Skeletal muscle tissue (tissue), 4 donors: ENCODE data around the gene APC. TPM values are rescaled to one million over a fixed set of nuclear protein-coding genes. Genes with fewer than 3 reads are reported as not detected.

Experiments used
- H3K27ac ChIP-seq: one replicate; pipeline ENCODE4 v1.7.0; 2013; ENCODE audit warnings: mild to moderate bottlenecking, low read depth, low read length, inconsistent platforms
- H3K27me3 ChIP-seq, 3 donors: one replicate each; pipeline ENCODE4 v1.7.0; 2013; ENCODE audit warnings: low read length in 3 of 3; ENCODE audit not compliant: control insufficient read depth in 3 of 3, insufficient read depth in 3 of 3
- H3K36me3 ChIP-seq, 3 donors: one replicate each; pipeline ENCODE4 v1.7.0; 2013; ENCODE audit warnings: low read length in 3 of 3; ENCODE audit not compliant: control insufficient read depth in 3 of 3, insufficient read depth in 3 of 3
- H3K4me1 ChIP-seq, 3 donors: one replicate each; pipeline ENCODE4 v1.7.0; 2013; ENCODE audit warnings: low read length in 3 of 3, mild to moderate bottlenecking in 3 of 3; ENCODE audit not compliant: control insufficient read depth in 3 of 3, insufficient read depth in 3 of 3
- H3K4me3 ChIP-seq, 3 donors: one replicate each; pipeline ENCODE4 v1.7.0; 2013; ENCODE audit warnings: low read length in 3 of 3
- H3K9ac ChIP-seq, 3 donors: one replicate each; pipeline ENCODE4 v1.7.0; 2013; ENCODE audit warnings: low read length in 3 of 3, mild to moderate bottlenecking in 3 of 3, moderate library complexity in 2 of 3, low read depth in 1 of 3
- H3K9me3 ChIP-seq, 3 donors: one replicate each; pipeline ENCODE4 v1.7.0; 2013; ENCODE audit warnings: low read length in 3 of 3; ENCODE audit not compliant: control insufficient read depth in 3 of 3
- total RNA-seq: library from RNA; depleted of rRNA; stranded (reverse); fragments of >200 nt; gene quantifications from one replicate; pipeline ENCODE4 v1.2.3, GENCODE V29; 2014
- donor health status: Osteomylitis.

APC gene
- total RNA-seq, 1 donor from 2014 or later: 41.8 TPM

- no peaks in the 10 kb centered on the region for H3K9me3 ChIP-seq
- no peaks in the 10 kb centered on the region for H3K4me1 ChIP-seq
- no peaks in the 10 kb centered on the region for H3K27me3 ChIP-seq
- peaks cover 0 to 10% (median 0%) of the 10 kb centered on the region in 3 donors for H3K36me3 ChIP-seq
- H3K27ac ChIP-seq: no peak overlapping the region
- H3K9ac ChIP-seq: no peak overlapping the region
- no peak overlapping the region for H3K4me3 ChIP-seq
Observed at GRCh38 chr5:112763165-112763564, 25.5 kb downstream of the APC start.

GRCh38 chr5:112772124-112772523, 34.4 kb downstream of the APC start:
- no peaks in the 10 kb centered on the region for H3K4me1 ChIP-seq
- H3K9me3 ChIP-seq: no peaks in the 10 kb centered on the region
- H3K9ac ChIP-seq: no peak overlapping the region
- H3K27ac ChIP-seq: no peak overlapping the region
- H3K36me3 ChIP-seq: peaks cover 0 to 19% (median 11%) of the 10 kb centered on the region in 3 donors
- no peak overlapping the region for H3K4me3 ChIP-seq
- no peaks in the 10 kb centered on the region for H3K27me3 ChIP-seq

GRCh38 chr5:112776301-112776856, 38.7 kb downstream of the APC start:
- peaks cover 0 to 17% (median 11%) of the 10 kb centered on the region in 3 donors for H3K36me3 ChIP-seq

GRCh38 chr5:112779531-112779930, 41.8 kb downstream of the APC start:
- peaks cover 0 to 25% (median 9%) of the 10 kb centered on the region in 3 donors for H3K36me3 ChIP-seq
- no peak overlapping the region for H3K9ac ChIP-seq
- no peaks in the 10 kb centered on the region for H3K27me3 ChIP-seq
- no peak overlapping the region for H3K27ac ChIP-seq
- H3K9me3 ChIP-seq: no peaks in the 10 kb centered on the region
- no peak overlapping the region for H3K4me3 ChIP-seq
- no peaks in the 10 kb centered on the region for H3K4me1 ChIP-seq

More at GRCh38 chr5:112776301-112776856, 38.7 kb downstream of the APC start:
- Histone ChIP-seq H3K27ac (no peak overlapping the region), H3K4me1 (no peaks in the 10 kb centered on the region), H3K27me3 (no peaks in the 10 kb centered on the region), H3K9me3 (no peaks in the 10 kb centered on the region), H3K4me3 (no peak overlapping the region), H3K9ac (no peak overlapping the region)

- Histone ChIP-seq H3K4me3 (no peak overlapping the region), H3K36me3 (peaks cover 0 to 22% (median 12%) of the 10 kb centered on the region in 3 donors), H3K9ac (no peak overlapping the region), H3K27ac (no peak overlapping the region), H3K9me3 (no peaks in the 10 kb centered on the region), H3K27me3 (no peaks in the 10 kb centered on the region), H3K4me1 (no peaks in the 10 kb centered on the region)
Observed at GRCh38 chr5:112784726-112785125, 47.0 kb downstream of the APC start.

- no peak overlapping the region for H3K9ac ChIP-seq
- H3K36me3 ChIP-seq: peaks cover 0 to 10% (median 8%) of the 10 kb centered on the region in 3 donors
- H3K27me3 ChIP-seq: no peaks in the 10 kb centered on the region
- H3K27ac ChIP-seq: no peak overlapping the region
- H3K4me3 ChIP-seq: no peak overlapping the region
- H3K9me3 ChIP-seq: no peaks in the 10 kb centered on the region
- H3K4me1 ChIP-seq: no peaks in the 10 kb centered on the region
Observed at GRCh38 chr5:112787261-112787660, 49.6 kb downstream of the APC start.

GRCh38 chr5:112787896-112788295, 50.2 kb downstream of the APC start:
- no peaks in the 10 kb centered on the region for H3K4me1 ChIP-seq
- no peak overlapping the region for H3K4me3 ChIP-seq
- H3K36me3 ChIP-seq: peaks cover 2 to 12% (median 10%) of the 10 kb centered on the region in 3 donors
- no peak overlapping the region for H3K9ac ChIP-seq
- no peaks in the 10 kb centered on the region for H3K9me3 ChIP-seq
- no peaks in the 10 kb centered on the region for H3K27me3 ChIP-seq
- no peak overlapping the region for H3K27ac ChIP-seq

- H3K27me3 ChIP-seq: no peaks in the 10 kb centered on the region
- peaks cover 0 to 3% (median 0%) of the 10 kb centered on the region in 3 donors for H3K4me1 ChIP-seq
- no peak overlapping the region for H3K9ac ChIP-seq
- peaks cover 6 to 38% (median 10%) of the 10 kb centered on the region in 3 donors for H3K36me3 ChIP-seq
- no peaks in the 10 kb centered on the region for H3K9me3 ChIP-seq
- no peak overlapping the region for H3K27ac ChIP-seq
- H3K4me3 ChIP-seq: no peak overlapping the region
Observed at GRCh38 chr5:112793201-112793600, 55.5 kb downstream of the APC start.

GRCh38 chr5:112794410-112794809, 56.7 kb downstream of the APC start:
- H3K36me3 ChIP-seq: peaks cover 6 to 38% (median 10%) of the 10 kb centered on the region in 3 donors
- peak overlapping the region in 1 of 3 donors; percentile 5 for H3K9ac ChIP-seq
- H3K27ac ChIP-seq: no peak overlapping the region
- peaks cover 0 to 3% (median 0%) of the 10 kb centered on the region in 3 donors for H3K4me1 ChIP-seq
- no peak overlapping the region for H3K4me3 ChIP-seq
- no peaks in the 10 kb centered on the region for H3K27me3 ChIP-seq
- no peaks in the 10 kb centered on the region for H3K9me3 ChIP-seq

GRCh38 chr5:112795342-112795741, 57.7 kb downstream of the APC start:
- Histone ChIP-seq H3K36me3 (peaks cover 6 to 38% (median 10%) of the 10 kb centered on the region in 3 donors), H3K27ac (no peak overlapping the region), H3K4me3 (no peak overlapping the region)

More at GRCh38 chr5:112795342-112795741, 57.7 kb downstream of the APC start:
- Histone ChIP-seq H3K27me3 (no peaks in the 10 kb centered on the region), H3K9ac (no peak overlapping the region), H3K4me1 (peaks cover 0 to 3% (median 0%) of the 10 kb centered on the region in 3 donors), H3K9me3 (no peaks in the 10 kb centered on the region)
